HG03095 (cell line): ENCODE results near the gene CST8.

Source experiments
- ATAC-seq: cut with Tn5 transposase; IDR thresholded peaks from one replicate; pipeline ENCODE4 v1.9.1; 2021; ENCODE audit warnings: moderate library complexity; ENCODE audit not compliant: unreplicated experiment

Gene CST8

GRCh38 chr20:23475395-23475794 is 15.5 kb upstream of the CST8 start:
- ATAC-seq = no peak

- no peak for ATAC-seq
Observed at GRCh38 chr20:23476015-23476754, 14.7 kb upstream of the CST8 start.

GRCh38 chr20:23477223-23477622 is 13.7 kb upstream of the CST8 start:
- ATAC-seq = no peak

- no peak for ATAC-seq
Observed at GRCh38 chr20:23479043-23479442, 11.9 kb upstream of the CST8 start.

GRCh38 chr20:23482138-23482537 is 8.8 kb upstream of the CST8 start:
- no peak for ATAC-seq

- ATAC-seq = no peak
Observed at GRCh38 chr20:23484081-23484480, 6.8 kb upstream of the CST8 start.

- no peak for ATAC-seq
Observed at GRCh38 chr20:23488470-23488869, 2.4 kb upstream of the CST8 start.

- ATAC-seq = no peak
Observed at GRCh38 chr20:23488996-23489395, 1.9 kb upstream of the CST8 start.

GRCh38 chr20:23492292-23492691 is 1.4 kb downstream of the CST8 start:
- no peak for ATAC-seq

GRCh38 chr20:23493172-23493772 is 2.4 kb downstream of the CST8 start:
- ATAC-seq = no peak

GRCh38 chr20:23497536-23497935 is 6.6 kb downstream of the CST8 start:
- ATAC-seq = no peak

- ATAC-seq = no peak
Observed at GRCh38 chr20:23501926-23502325, 11.0 kb downstream of the CST8 start.

- no peak for ATAC-seq
Observed at GRCh38 chr20:23503649-23504048, 12.7 kb downstream of the CST8 start.

- ATAC-seq = no peak
Observed at GRCh38 chr20:23507346-23507745, 16.4 kb downstream of the CST8 start.

GRCh38 chr20:23508449-23509229 is 17.7 kb downstream of the CST8 start:
- ATAC-seq = no peak

- no peak for ATAC-seq
Observed at GRCh38 chr20:23509247-23509913, 18.5 kb downstream of the CST8 start.

- no peak for ATAC-seq
Observed at GRCh38 chr20:23510000-23510590, 19.2 kb downstream of the CST8 start.

- ATAC-seq = peak; percentile 69
Observed at GRCh38 chr20:23513164-23513563, 22.2 kb downstream of the CST8 start.

GRCh38 chr20:23514848-23515247 is 23.9 kb downstream of the CST8 start:
- ATAC-seq = no peak

GRCh38 chr20:23515250-23515939 is 24.5 kb downstream of the CST8 start:
- no peak for ATAC-seq
